Stimulated activated naive B cell treated with anti-CD40 and anti-IgM and Interleukin-4, amounts not matched to agents 10 μg/mL and 1 μg/mL and 100 μg/mL, for 72 hours (primary cell): ENCODE data around the gene CD151.

Experiments used
- ATAC-seq, 2 donors: fragments of 150-1000 bp; cut with Tn5 transposase; replicated peaks; 2 replicates each; pipeline ENCODE4 v1.10.0; 2021; ENCODE audit warnings: moderate library complexity in 1 of 2
- DNase-seq: peaks from one replicate; pipeline ENCODE4 v3.0.0; 2021
- H3K27ac Mint-ChIP-seq: one replicate; pipeline ENCODE4 v1.8.0; 2022; ENCODE audit warnings: mild to moderate bottlenecking, mixed read lengths
- H3K27me3 Mint-ChIP-seq, 2 donors: one replicate each; pipeline ENCODE4 v1.8.0; 2022; ENCODE audit warnings: mixed read lengths in 2 of 2
- H3K36me3 Mint-ChIP-seq, 2 donors: one replicate each; pipeline ENCODE4 v1.8.0; 2022; ENCODE audit warnings: mixed read lengths in 2 of 2, mild to moderate bottlenecking in 1 of 2
- H3K4me1 Mint-ChIP-seq, 2 donors: one replicate each; pipeline ENCODE4 v1.8.0; 2022; ENCODE audit warnings: mixed read lengths in 2 of 2, mild to moderate bottlenecking in 1 of 2
- H3K4me3 Mint-ChIP-seq, 2 donors: one replicate each; pipeline ENCODE4 v1.8.0; 2022; ENCODE audit warnings: mild to moderate bottlenecking in 2 of 2, mixed read lengths in 2 of 2, moderate library complexity in 1 of 2
- H3K9me3 Mint-ChIP-seq, 2 donors: one replicate each; pipeline ENCODE4 v1.8.0; 2022; ENCODE audit warnings: mixed read lengths in 2 of 2, mild to moderate bottlenecking in 1 of 2

Gene CD151

DNA sequence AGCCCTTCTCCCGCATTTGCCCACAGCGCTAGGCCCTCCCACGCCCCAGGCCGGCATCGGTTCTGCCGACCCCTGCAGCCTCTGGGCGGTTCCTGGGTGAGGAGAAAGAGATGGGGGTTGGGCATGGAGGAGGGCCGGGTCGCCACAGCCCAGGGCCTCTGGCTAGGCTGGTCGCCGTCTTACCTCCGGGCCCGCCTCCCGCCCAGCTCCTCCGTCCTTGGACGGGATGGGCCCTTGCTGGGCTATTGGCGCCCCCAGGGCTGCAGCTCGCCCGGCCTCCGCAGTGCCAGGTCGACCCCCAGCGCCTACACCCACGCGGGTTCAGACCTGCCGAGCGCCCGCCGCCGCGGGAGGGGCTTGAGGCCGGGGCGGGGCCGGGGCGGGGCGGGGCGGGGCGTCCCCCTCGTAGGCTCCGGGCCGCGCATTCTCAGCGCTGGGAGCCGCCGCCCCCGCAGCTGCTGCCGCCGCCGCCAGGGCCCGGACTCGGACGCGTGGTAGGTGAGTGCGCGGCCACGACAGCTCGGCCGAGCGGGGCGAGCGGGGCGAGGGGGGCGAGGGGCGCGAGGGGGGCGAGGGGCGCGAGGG, at the start of gene CD151:
CD151 (plus strand) TSS at position 424 of the 585 bp plus-strand sequence. CDS start 3,118 bp downstream, outside the sequence.
- Mint-ChIP-seq H3K27ac (peak within 1 kb of the TSS; percentile 25), H3K4me3 (peak within 1 kb of the TSS; percentile 77 to 78), H3K9me3 (no peaks in the 10 kb centered on the region), H3K36me3 (peaks cover 12 to 18% of the 10 kb centered on the region in 2 donors), H3K4me1 (peaks cover 32 to 67% of the 10 kb centered on the region in 2 donors), H3K27me3 (peaks cover 35 to 47% of the 10 kb centered on the region in 2 donors)
- no peak for DNase-seq
- peak; percentile 62 to 72 for ATAC-seq

- H3K36me3 Mint-ChIP-seq = peaks cover 8 to 27% of the 10 kb centered on the region in 2 donors
- H3K27me3 Mint-ChIP-seq = peaks cover under 1 to 2% of the 10 kb centered on the region in 2 donors
- no peak overlapping the region for H3K4me3 Mint-ChIP-seq
- H3K4me1 Mint-ChIP-seq = peaks cover 6 to 25% of the 10 kb centered on the region in 2 donors
- DNase-seq = no peak
- H3K27ac Mint-ChIP-seq = no peak overlapping the region
- peak in 1 of 2 donors; percentile 69 for ATAC-seq
- H3K9me3 Mint-ChIP-seq = no peaks in the 10 kb centered on the region
Measured at GRCh38 chr11:783581-784015, 49.2 kb upstream of the CD151 start.

DNA sequence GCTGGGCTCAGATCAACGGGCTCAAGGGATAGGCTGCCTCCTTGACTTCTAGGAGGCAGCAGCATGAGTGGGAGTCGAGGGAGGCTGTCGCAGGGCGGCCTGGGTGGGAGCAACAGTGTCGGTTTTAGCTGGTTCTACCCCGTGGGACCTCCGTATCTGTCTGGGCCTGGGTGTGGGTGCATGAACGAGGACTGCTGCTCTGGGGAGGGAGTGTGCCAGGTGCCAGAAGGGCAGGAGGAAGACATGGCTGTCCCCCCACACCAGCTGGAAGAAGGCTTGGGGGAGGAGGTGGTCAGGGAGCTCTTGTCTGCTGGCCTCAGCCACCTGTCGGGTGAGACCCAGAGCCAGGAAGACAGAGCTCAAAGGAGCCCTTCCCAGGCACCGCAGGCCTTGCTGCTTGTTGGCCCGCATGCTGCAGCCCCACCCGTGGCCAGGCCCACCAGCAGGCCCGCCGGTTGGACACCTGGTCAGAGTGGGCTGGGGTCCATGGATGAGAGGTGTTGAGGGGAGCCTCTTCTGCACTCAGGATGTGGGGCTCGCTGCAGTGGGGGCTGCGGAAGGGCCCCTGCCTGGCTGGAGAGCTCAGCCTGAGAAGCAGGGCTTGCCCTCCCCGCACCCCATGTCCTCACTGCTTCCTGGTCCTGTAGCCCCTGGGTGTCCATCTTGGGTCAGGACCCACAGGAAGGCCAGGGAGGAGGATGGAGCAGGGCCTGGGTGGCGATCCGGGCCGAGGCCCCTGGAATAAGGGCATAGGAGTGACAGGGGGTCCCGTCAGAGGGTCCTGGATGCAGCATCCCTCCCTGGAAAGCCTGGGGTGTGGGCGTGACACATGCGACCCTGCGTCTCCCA, 46.3 kb upstream of the CD151 start:
- Mint-ChIP-seq H3K27me3 (peaks cover 3 to 12% of the 10 kb centered on the region in 2 donors), H3K27ac (no peak overlapping the region), H3K4me3 (no peak overlapping the region), H3K36me3 (peaks cover 17 to 21% of the 10 kb centered on the region in 2 donors), H3K9me3 (no peaks in the 10 kb centered on the region), H3K4me1 (peaks cover 2 to 24% of the 10 kb centered on the region in 2 donors)
- DNase-seq (no peak), ATAC-seq (no peak)

DNA sequence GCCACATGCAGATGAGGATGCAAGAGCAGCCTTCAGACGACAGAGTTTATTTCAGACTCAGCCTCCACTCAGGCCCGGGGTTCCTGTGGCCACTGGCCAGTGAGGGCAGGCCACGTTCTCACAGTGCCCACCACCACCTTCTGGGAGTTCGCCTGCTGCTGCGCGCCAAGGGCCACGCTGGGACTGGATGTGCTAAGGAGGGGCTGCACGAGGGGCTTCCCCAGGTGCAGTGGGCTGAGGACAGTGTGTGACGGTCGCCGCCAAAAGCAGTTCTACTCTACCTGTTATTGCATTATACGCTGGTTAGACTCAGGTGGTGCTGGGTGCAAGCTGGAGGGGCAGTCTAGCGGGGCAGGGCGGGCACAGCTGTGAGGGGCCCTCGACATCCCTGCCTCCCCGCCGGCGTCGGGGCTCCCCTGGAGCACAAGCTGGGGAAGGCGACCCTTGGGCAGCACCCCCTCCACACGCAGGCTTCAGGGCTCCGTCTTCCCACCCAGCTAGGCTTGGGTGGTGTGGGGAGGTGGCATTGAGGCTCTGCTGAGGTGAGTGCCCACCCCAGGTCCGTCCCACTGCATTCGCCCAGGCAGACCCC, 45.6 kb upstream of the CD151 start:
- peaks cover 2 to 24% of the 10 kb centered on the region in 2 donors for H3K4me1 Mint-ChIP-seq
- DNase-seq (no peak), ATAC-seq (no peak)
- no peak overlapping the region for H3K27ac Mint-ChIP-seq
- H3K4me3 Mint-ChIP-seq = no peak overlapping the region
- peaks cover 3 to 12% of the 10 kb centered on the region in 2 donors for H3K27me3 Mint-ChIP-seq
- peaks cover 18 to 24% of the 10 kb centered on the region in 2 donors for H3K36me3 Mint-ChIP-seq
- no peaks in the 10 kb centered on the region for H3K9me3 Mint-ChIP-seq

DNA sequence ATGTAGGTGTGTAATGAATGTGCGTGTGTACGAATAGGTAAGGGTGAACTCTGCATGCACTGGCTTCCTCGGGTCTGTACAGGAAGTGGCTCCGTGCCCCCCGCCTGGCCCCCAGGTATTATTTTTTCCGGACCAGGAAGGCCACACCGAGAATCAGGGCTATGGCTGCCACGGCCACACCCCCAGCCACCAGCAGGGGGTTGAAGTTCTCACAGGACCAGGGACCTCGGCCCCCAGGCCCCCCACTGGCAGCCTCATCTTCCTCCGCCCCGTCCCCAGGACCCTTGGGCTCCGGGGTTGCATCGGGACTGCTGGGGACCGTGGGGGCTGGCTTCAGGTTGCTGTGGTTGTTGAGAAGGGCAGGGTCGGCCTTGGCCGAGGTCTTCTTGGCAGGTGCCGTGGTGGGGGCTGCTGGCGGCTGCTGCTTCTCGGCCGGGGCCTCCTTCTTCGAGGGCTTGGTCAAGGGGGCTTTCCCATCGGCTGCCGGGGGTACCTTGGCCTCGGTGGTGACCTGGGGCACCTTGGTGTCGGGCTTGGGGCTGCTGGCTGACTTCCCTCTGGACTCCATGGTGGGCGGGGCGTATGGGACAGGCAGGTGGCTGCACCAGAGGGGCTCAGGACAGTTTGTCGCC, 44.6 kb upstream of the CD151 start:
- H3K4me3 Mint-ChIP-seq = no peak overlapping the region

DNA sequence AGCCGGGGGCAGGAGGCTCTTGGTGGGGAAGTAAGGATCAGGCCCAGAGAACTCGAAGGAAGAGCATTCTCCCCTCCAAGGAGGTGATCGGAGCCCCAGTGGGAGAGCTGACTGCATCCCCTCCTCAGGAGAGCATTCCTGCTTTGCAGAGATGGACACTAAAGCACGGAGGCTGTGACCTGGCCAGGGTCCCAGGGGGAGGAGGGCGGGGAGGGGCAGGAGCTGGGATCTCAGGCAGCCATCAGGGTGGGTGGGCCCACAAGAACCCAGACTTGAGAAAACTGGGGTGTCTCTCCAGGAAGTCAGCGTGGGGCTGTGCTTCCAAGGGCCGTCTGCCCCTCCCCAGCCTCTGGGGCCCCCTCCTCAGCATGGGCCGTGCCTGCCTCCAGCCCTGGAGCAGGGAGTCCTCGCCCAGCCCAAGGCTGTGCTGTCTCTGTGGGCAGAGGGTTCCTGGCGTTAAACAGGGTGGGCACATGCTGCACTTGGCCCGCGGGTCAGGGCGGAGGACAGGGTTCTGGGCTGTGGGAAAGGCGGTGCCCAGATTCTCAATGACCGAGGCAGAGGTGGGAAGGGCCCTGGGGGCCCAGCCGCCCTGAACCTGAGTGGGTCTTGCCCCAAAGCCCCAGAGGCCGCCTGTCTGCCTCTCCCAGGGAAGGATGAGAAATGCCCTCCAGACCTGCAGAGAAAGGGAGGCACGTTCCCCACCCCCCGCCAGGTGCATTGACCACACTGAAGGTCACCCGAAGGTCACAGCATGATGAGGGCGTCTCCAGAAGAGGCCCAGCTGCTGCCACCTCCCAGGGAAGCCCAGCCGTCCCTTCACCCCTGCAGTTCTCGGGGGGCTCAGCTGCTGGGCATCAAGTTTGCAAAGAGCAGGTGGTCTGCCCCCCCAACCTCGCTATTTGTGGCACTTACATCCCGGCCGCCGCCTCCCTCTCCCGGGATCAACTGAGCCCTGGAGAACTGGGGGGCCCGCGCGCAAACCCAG, 43.5 kb upstream of the CD151 start:
- DNase-seq (no peak), ATAC-seq (peak in 1 of 2 donors; percentile 18)
- Mint-ChIP-seq H3K27ac (peak overlapping the region; percentile 82), H3K4me3 (peak overlapping the region; percentile 47 to 62), H3K4me1 (peaks cover 2 to 18% of the 10 kb centered on the region in 2 donors), H3K36me3 (peaks cover 22 to 29% of the 10 kb centered on the region in 2 donors), H3K9me3 (no peaks in the 10 kb centered on the region), H3K27me3 (peaks cover 3 to 12% of the 10 kb centered on the region in 2 donors)

More for the DNA sequence above, 44.6 kb upstream of the CD151 start:
- Mint-ChIP-seq H3K36me3 (peaks cover 22 to 29% of the 10 kb centered on the region in 2 donors), H3K9me3 (no peaks in the 10 kb centered on the region), H3K27ac (peak overlapping the region; percentile 82), H3K4me1 (peaks cover 2 to 24% of the 10 kb centered on the region in 2 donors), H3K27me3 (peaks cover 3 to 12% of the 10 kb centered on the region in 2 donors)
- DNase-seq = no peak
- no peak for ATAC-seq

GRCh38 chr11:789943-790342, 42.8 kb upstream of the CD151 start, which contains the start of gene CEND1:
Gene CEND1, minus strand, starts transcription at chr11:790090. Its CDS starts 1,514 bp downstream, at chr11:788576.
- H3K27me3 Mint-ChIP-seq = peaks cover 3 to 12% of the 10 kb centered on the region in 2 donors
- peak; percentile 35 to 41 for ATAC-seq

GRCh38 chr11:790721-791564, 41.8 kb upstream of the CD151 start:
- peaks cover 2 to 26% of the 10 kb centered on the region in 2 donors for H3K4me1 Mint-ChIP-seq
- H3K27me3 Mint-ChIP-seq = peaks cover 3 to 12% of the 10 kb centered on the region in 2 donors
- peak overlapping the region; percentile 75 for H3K27ac Mint-ChIP-seq
- H3K4me3 Mint-ChIP-seq = peak overlapping the region in 1 of 2 donors; percentile 25
- peaks cover 22 to 29% of the 10 kb centered on the region in 2 donors for H3K36me3 Mint-ChIP-seq
- H3K9me3 Mint-ChIP-seq = no peaks in the 10 kb centered on the region
- no peak for ATAC-seq
- no peak for DNase-seq

More at GRCh38 chr11:789943-790342, 42.8 kb upstream of the CD151 start, which contains the start of gene CEND1:
- Mint-ChIP-seq H3K4me1 (peaks cover 2 to 18% of the 10 kb centered on the region in 2 donors), H3K4me3 (peak within 1 kb of the TSS; percentile 14 to 62), H3K27ac (peak within 1 kb of the TSS; percentile 82), H3K9me3 (no peaks in the 10 kb centered on the region), H3K36me3 (peaks cover 22 to 29% of the 10 kb centered on the region in 2 donors)
- DNase-seq = no peak

- no peak for DNase-seq
- H3K27me3 Mint-ChIP-seq = peaks cover 3 to 12% of the 10 kb centered on the region in 2 donors
- ATAC-seq = no peak
- no peak overlapping the region for H3K4me3 Mint-ChIP-seq
- no peaks in the 10 kb centered on the region for H3K9me3 Mint-ChIP-seq
- H3K4me1 Mint-ChIP-seq = peaks cover 5 to 32% of the 10 kb centered on the region in 2 donors
- peak overlapping the region; percentile 9 for H3K27ac Mint-ChIP-seq
- peaks cover 22 to 32% of the 10 kb centered on the region in 2 donors for H3K36me3 Mint-ChIP-seq
Measured at GRCh38 chr11:791658-792534, 40.9 kb upstream of the CD151 start.

DNA sequence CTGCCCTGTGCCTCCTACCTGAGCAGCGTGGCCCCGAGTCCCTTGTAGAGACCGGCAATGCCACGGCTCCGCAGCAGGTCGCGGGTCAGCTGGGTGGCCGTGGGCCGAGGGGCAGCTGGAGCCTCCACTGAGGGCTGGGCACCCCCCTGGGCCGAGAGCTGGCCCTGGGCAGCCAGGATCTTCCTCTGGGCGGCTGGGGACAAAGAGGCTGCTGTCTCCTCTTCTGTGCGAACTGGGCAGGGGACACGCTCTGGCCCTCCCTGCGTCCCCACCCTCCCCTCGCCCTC, 40.3 kb upstream of the CD151 start:
- Mint-ChIP-seq H3K27me3 (peaks cover 3 to 12% of the 10 kb centered on the region in 2 donors), H3K9me3 (no peaks in the 10 kb centered on the region), H3K4me3 (no peak overlapping the region), H3K36me3 (peaks cover 24 to 32% of the 10 kb centered on the region in 2 donors), H3K27ac (no peak overlapping the region), H3K4me1 (peaks cover 8 to 38% of the 10 kb centered on the region in 2 donors)
- DNase-seq (no peak), ATAC-seq (no peak)

DNA sequence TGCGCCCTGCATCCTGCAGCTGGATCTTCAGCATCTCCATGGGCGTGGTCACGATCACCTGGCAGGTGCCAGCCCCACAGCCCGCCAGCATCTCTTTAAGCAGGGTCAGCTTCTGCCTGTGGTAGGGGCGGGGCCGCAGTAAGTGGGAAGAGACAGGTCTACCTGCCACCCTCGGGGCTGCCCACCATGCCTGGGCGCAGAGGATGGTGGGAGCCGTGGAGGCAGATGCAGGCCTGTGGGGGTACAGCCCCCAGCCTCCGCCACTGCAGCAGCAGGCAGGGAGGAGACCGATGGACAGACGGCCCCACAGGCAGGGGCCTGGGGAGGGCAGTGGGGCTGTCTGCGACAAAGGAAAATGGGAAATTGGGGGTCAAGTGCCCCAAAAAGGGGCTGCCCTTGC, 39.9 kb upstream of the CD151 start:
- Mint-ChIP-seq H3K9me3 (no peaks in the 10 kb centered on the region), H3K4me1 (peaks cover 8 to 36% of the 10 kb centered on the region in 2 donors), H3K4me3 (no peak overlapping the region), H3K36me3 (peaks cover 24 to 32% of the 10 kb centered on the region in 2 donors), H3K27me3 (peaks cover 3 to 12% of the 10 kb centered on the region in 2 donors), H3K27ac (peak overlapping the region; percentile 56)
- ATAC-seq (no peak), DNase-seq (no peak)
